Neural cell (in vitro differentiated cells): ENCODE measurements around the gene FRMPD4. TPM values are rescaled to one million over a fixed set of nuclear protein-coding genes. Genes with fewer than 3 reads are reported as not detected.

Experiments used
- H2AFZ ChIP-seq: fragments of 200-600, 300-800 bp; sonication (generic), shearing (Covaris generic); 2 replicates; pipeline ENCODE4 v1.6.0; 2014; ENCODE audit warnings: low read depth, mild to moderate bottlenecking, antibody characterized with exemption, low read length, moderate library complexity
- H3F3A ChIP-seq: fragments of 200-600 bp; shearing (Covaris generic); 2 replicates; pipeline ENCODE4 v1.6.1; 2016; ENCODE audit warnings: mild to moderate bottlenecking, moderate library complexity, mixed read lengths, antibody characterized with exemption, low read length; ENCODE audit not compliant: insufficient read depth, poor library complexity, severe bottlenecking
- H3K27ac ChIP-seq: fragments of 200-600, 300-800 bp; sonication (generic), shearing (Covaris generic); 2 replicates; pipeline ENCODE4 v1.5.1; 2014; ENCODE audit warnings: mild to moderate bottlenecking, low read length, moderate library complexity
- H3K27me3 ChIP-seq: fragments of 300-800, 200-600 bp; sonication (generic), shearing (Covaris generic); 2 replicates; pipeline ENCODE4 v1.6.0; 2014; ENCODE audit warnings: mild to moderate bottlenecking, low read depth, low read length, moderate library complexity; ENCODE audit not compliant: insufficient read depth
- H3K36me3 ChIP-seq: fragments of 300-800, 200-600 bp; sonication (generic), shearing (Covaris generic); 2 replicates; pipeline ENCODE4 v1.5.1; 2014; ENCODE audit warnings: mild to moderate bottlenecking, antibody characterized with exemption, low read length, moderate library complexity; ENCODE audit not compliant: insufficient read depth
- H3K4me2 ChIP-seq: fragments of 300-800, 200-600 bp; sonication (generic), shearing (Covaris generic); 2 replicates; pipeline ENCODE4 v1.6.0; 2014; ENCODE audit warnings: mild to moderate bottlenecking, low read length
- H3K4me3 ChIP-seq: fragments of 300-800, 200-600 bp; sonication (generic), shearing (Covaris generic); 2 replicates; pipeline ENCODE4 v1.5.1; 2014; ENCODE audit warnings: mild to moderate bottlenecking, low read length, moderate library complexity
- H3K79me2 ChIP-seq: fragments of 200-600 bp; shearing (Covaris generic); replicated peaks from 2 replicates; pipeline ENCODE4 v1.6.0; 2014; ENCODE audit warnings: mild to moderate bottlenecking, low read length, moderate library complexity; ENCODE audit not compliant: insufficient read depth
- H3K9ac ChIP-seq: fragments of 300-800, 200-600 bp; sonication (generic), shearing (Covaris generic); 2 replicates; pipeline ENCODE4 v1.6.1; 2016; ENCODE audit warnings: mild to moderate bottlenecking, low read length, mixed read lengths
- H3K9me2 ChIP-seq: fragments of 200-600 bp; shearing (Covaris generic); 2 replicates; pipeline ENCODE4 v1.6.1; 2016; ENCODE audit warnings: mild to moderate bottlenecking, low read length, mixed read lengths; ENCODE audit not compliant: insufficient read depth
- H3K9me3 ChIP-seq: fragments of 200-600, 300-800 bp; sonication (generic), shearing (Covaris generic); 2 replicates; pipeline ENCODE4 v1.6.1; 2016; ENCODE audit warnings: mild to moderate bottlenecking, mixed run types, low read length, moderate library complexity, mixed read lengths
- H4K20me1 ChIP-seq: fragments of 200-600 bp; shearing (Covaris generic); 2 replicates; pipeline ENCODE4 v1.6.1; 2016; ENCODE audit warnings: mild to moderate bottlenecking, mixed run types; ENCODE audit not compliant: insufficient read depth
- EP300 ChIP-seq: fragments of 450-650 bp; conservative IDR thresholded peaks from 2 replicates; pipeline ENCODE4 v1.6.1; 2014; ENCODE audit warnings: antibody characterized with exemption, mild to moderate bottlenecking, moderate library complexity; ENCODE audit not compliant: poor library complexity, severe bottlenecking
- EZH2 ChIP-seq: fragments of 200-600, 300-800 bp; shearing (Covaris generic), sonication (generic); IDR thresholded peaks from 2 replicates; pipeline ENCODE4 v1.6.1; 2014; ENCODE audit warnings: antibody characterized with exemption, low read length, borderline replicate concordance, mild to moderate bottlenecking; ENCODE audit not compliant: insufficient read depth, poor library complexity, severe bottlenecking
- MXI1 ChIP-seq: fragments of 450-650 bp; conservative IDR thresholded peaks from 2 replicates; pipeline ENCODE4 v1.6.1; 2014; ENCODE audit warnings: antibody characterized with exemption, mild to moderate bottlenecking; ENCODE audit not compliant: poor library complexity, severe bottlenecking
- POLR2AphosphoS5 ChIP-seq: IDR thresholded peaks from 2 replicates; pipeline ENCODE4 v1.6.1; 2012
- RAD21 ChIP-seq: fragments of 450-650 bp; conservative IDR thresholded peaks from 2 replicates; pipeline ENCODE4 v1.6.1; 2014; ENCODE audit warnings: antibody characterized with exemption, mild to moderate bottlenecking, moderate library complexity
- SMC3 ChIP-seq: fragments of 450-650 bp; conservative IDR thresholded peaks from 2 replicates; pipeline ENCODE4 v1.6.1; 2014; ENCODE audit warnings: antibody characterized with exemption, mild to moderate bottlenecking, moderate library complexity; ENCODE audit not compliant: poor library complexity
- TAF1 ChIP-seq: IDR thresholded peaks from 2 replicates; pipeline ENCODE4 v1.6.1; 2012; ENCODE audit warnings: low read depth
- polyA plus RNA-seq: library from polyadenylated mRNA; depleted of rRNA; stranded (reverse); fragments of >200 nt; gene quantifications from 2 replicates; pipeline ENCODE4 v1.2.3, GENCODE V29; 2014
- TF ChIP-seq, protein P1 (sequence below): fragments of 450-650 bp; IDR thresholded peaks from 2 replicates; pipeline ENCODE4 v1.5.1; 2014; ENCODE audit warnings: antibody characterized with exemption, mild to moderate bottlenecking, moderate library complexity; ENCODE audit not compliant: poor library complexity, severe bottlenecking
- TF ChIP-seq, protein P2 (sequence below): IDR thresholded peaks from 2 replicates; pipeline ENCODE4 v1.6.1; 2012; ENCODE audit warnings: borderline replicate concordance

Gene FRMPD4
- polyA plus RNA-seq, 1 donor from 2014 or later: 1.2 TPM

DNA sequence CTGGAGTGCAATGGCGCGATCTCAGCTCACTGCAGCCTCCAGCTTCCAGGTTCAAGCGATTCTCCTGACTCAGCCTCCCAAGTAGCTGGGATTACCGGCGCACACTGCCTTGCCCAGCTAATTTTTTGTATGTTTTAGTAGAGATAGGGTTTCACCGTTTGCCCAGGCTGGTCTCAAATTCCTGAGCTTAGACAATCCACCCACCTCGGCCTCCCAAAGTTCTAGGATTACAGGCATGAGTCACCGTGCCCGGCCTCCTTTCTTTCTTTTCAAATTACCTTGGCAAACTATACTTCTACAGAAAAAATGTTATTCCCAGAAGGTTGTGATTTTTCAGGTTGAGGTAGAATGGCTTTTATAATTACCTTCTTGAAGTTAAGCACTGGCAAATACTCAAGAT lies 331.0 kb downstream of the FRMPD4 start:
- Histone ChIP-seq H3K9ac (no peak overlapping the region), H3K27ac (no peak overlapping the region), H3K27me3 (no peaks in the 10 kb centered on the region), H2AFZ (no peak overlapping the region), H3F3A (no peaks in the 10 kb centered on the region), H3K4me3 (no peak overlapping the region), H4K20me1 (no peaks in the 10 kb centered on the region), H3K36me3 (no peaks in the 10 kb centered on the region), H3K79me2 (no peaks in the 10 kb centered on the region), H3K9me2 (no peaks in the 10 kb centered on the region), H3K9me3 (no peaks in the 10 kb centered on the region), H3K4me2 (no peak overlapping the region)
- TF ChIP-seq, protein P1, sequence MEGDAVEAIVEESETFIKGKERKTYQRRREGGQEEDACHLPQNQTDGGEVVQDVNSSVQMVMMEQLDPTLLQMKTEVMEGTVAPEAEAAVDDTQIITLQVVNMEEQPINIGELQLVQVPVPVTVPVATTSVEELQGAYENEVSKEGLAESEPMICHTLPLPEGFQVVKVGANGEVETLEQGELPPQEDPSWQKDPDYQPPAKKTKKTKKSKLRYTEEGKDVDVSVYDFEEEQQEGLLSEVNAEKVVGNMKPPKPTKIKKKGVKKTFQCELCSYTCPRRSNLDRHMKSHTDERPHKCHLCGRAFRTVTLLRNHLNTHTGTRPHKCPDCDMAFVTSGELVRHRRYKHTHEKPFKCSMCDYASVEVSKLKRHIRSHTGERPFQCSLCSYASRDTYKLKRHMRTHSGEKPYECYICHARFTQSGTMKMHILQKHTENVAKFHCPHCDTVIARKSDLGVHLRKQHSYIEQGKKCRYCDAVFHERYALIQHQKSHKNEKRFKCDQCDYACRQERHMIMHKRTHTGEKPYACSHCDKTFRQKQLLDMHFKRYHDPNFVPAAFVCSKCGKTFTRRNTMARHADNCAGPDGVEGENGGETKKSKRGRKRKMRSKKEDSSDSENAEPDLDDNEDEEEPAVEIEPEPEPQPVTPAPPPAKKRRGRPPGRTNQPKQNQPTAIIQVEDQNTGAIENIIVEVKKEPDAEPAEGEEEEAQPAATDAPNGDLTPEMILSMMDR: no peak
- TF ChIP-seq POLR2AphosphoS5 (no peak), EP300 (no peak), MXI1 (no peak), SMC3 (no peak), EZH2 (no peak), RAD21 (no peak), TAF1 (no peak)
- TF ChIP-seq, protein P2, sequence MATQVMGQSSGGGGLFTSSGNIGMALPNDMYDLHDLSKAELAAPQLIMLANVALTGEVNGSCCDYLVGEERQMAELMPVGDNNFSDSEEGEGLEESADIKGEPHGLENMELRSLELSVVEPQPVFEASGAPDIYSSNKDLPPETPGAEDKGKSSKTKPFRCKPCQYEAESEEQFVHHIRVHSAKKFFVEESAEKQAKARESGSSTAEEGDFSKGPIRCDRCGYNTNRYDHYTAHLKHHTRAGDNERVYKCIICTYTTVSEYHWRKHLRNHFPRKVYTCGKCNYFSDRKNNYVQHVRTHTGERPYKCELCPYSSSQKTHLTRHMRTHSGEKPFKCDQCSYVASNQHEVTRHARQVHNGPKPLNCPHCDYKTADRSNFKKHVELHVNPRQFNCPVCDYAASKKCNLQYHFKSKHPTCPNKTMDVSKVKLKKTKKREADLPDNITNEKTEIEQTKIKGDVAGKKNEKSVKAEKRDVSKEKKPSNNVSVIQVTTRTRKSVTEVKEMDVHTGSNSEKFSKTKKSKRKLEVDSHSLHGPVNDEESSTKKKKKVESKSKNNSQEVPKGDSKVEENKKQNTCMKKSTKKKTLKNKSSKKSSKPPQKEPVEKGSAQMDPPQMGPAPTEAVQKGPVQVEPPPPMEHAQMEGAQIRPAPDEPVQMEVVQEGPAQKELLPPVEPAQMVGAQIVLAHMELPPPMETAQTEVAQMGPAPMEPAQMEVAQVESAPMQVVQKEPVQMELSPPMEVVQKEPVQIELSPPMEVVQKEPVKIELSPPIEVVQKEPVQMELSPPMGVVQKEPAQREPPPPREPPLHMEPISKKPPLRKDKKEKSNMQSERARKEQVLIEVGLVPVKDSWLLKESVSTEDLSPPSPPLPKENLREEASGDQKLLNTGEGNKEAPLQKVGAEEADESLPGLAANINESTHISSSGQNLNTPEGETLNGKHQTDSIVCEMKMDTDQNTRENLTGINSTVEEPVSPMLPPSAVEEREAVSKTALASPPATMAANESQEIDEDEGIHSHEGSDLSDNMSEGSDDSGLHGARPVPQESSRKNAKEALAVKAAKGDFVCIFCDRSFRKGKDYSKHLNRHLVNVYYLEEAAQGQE: no peak

DNA sequence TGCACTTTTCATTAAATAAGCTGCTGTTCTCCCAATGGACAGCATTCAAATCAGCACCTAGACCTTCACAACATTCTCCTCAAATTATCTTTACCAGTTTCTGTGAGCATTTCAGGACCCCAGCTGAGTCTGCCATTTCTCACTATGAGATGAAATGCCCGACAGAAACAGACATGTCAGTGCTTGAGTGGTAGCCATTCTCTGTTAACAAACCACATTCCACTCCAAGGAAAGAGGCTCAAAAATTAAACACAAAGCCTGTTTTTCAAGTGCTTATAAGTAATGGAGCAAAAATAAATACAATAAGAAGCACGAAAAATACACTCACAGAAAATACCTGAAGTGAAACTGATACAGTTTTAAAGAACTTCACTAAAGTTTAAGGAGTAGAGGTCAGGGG lies 332.8 kb downstream of the FRMPD4 start:
- Histone ChIP-seq H3F3A (no peaks in the 10 kb centered on the region), H3K36me3 (no peaks in the 10 kb centered on the region), H3K4me3 (no peak overlapping the region), H3K27me3 (no peaks in the 10 kb centered on the region), H2AFZ (no peak overlapping the region), H3K9me2 (no peaks in the 10 kb centered on the region), H3K79me2 (no peaks in the 10 kb centered on the region), H3K27ac (no peak overlapping the region), H3K4me2 (no peak overlapping the region), H4K20me1 (no peaks in the 10 kb centered on the region), H3K9ac (no peak overlapping the region), H3K9me3 (no peaks in the 10 kb centered on the region)
- TF ChIP-seq SMC3: no peak
- no peak for TF ChIP-seq MXI1
- TF ChIP-seq, protein P2: no peak
- TF ChIP-seq EZH2: no peak
- TF ChIP-seq POLR2AphosphoS5: no peak
- TF ChIP-seq RAD21: no peak
- no peak for TF ChIP-seq TAF1
- no peak for TF ChIP-seq EP300
- TF ChIP-seq, protein P1: no peak
